Measurements from ENCODE around the gene TTYH1.

TTYH1 gene

DNA sequence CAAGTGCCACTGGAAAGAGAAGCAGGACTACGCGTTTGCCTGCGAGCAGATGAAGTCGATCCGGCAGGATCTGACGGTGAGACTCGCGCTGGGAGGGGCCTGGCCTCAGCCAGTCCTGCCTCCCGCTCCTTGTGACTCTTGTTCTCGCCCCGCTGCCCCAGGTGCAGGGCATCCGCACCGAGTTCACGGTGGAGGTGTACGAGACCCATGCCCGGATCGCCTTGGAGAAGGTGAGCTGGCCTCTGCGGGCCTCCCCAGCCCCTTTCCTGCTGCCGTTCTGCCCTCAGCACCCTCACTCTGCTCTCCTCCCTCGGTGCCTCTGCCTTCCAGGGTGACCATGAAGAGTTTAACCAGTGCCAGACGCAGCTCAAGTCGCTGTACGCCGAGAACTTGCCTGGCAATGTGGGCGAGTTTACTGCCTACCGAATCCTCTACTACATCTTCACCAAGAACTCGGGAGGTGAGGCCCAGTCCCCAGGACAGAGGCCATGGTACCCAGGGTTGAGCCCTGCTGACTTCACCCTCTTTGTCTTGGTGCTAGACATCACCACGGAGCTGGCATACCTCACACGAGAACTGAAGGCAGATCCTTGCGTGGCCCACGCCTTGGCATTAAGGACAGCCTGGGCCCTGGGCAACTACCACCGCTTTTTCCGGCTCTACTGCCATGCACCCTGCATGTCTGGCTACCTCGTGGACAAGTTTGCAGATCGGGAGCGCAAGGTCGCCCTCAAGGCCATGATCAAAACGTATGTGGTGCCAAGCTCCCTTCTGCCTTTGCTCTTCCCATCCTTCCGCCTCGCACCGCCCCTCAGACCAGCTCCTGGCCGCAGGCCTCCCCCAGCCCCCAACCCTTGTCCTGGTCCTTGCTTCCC lies 42.7 kb downstream of the TTYH1 start:
- TF ChIP-seq CTBP1 (IDR thresholded peaks at IDR 0.05; ENCODE audit: borderline replicate concordance) (no peak), ZNF384 (IDR thresholded peaks at IDR 0.05) (no peak), NFRKB (IDR thresholded peaks at IDR 0.05) (no peak), FOXA1 (IDR thresholded peaks at IDR 0.05) (no peak), ELF4 (IDR thresholded peaks at IDR 0.05) (no peak), ARNT (IDR thresholded peaks at IDR 0.05) (no peak), FOXM1 (IDR thresholded peaks at IDR 0.05; ENCODE audit: borderline replicate concordance) (no peak), L3MBTL2 (conservative IDR thresholded peaks at IDR 0.05) (no peak), HDGF (IDR thresholded peaks at IDR 0.05; ENCODE audit: borderline replicate concordance) (no peak), SUZ12 (IDR thresholded peaks at IDR 0.05) (no peak), SP1 (IDR thresholded peaks at IDR 0.05) (no peak), LEF1 (IDR thresholded peaks at IDR 0.05; ENCODE audit: borderline replicate concordance) (no peak), FOXK2 (IDR thresholded peaks at IDR 0.05) (no peak), TARDBP (IDR thresholded peaks at IDR 0.05) (no peak), BHLHE40 (IDR thresholded peaks at IDR 0.05; ENCODE audit: borderline replicate concordance) (no peak)
- TF ChIP-seq, protein P1, sequence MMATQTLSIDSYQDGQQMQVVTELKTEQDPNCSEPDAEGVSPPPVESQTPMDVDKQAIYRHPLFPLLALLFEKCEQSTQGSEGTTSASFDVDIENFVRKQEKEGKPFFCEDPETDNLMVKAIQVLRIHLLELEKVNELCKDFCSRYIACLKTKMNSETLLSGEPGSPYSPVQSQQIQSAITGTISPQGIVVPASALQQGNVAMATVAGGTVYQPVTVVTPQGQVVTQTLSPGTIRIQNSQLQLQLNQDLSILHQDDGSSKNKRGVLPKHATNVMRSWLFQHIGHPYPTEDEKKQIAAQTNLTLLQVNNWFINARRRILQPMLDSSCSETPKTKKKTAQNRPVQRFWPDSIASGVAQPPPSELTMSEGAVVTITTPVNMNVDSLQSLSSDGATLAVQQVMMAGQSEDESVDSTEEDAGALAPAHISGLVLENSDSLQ (IDR thresholded peaks at IDR 0.05), result no peak
- CTCF ChIA-PET, result no interaction called here
- no peak for DNase-seq (ENCODE audit: extremely low spot score)
- POLR2A ChIA-PET, result interaction anchor here (6.5 kb wide), 1 partner anchor 9 kb away, joined by 97 read pairs; the partner anchor contains the start of gene LENG8

DNA sequence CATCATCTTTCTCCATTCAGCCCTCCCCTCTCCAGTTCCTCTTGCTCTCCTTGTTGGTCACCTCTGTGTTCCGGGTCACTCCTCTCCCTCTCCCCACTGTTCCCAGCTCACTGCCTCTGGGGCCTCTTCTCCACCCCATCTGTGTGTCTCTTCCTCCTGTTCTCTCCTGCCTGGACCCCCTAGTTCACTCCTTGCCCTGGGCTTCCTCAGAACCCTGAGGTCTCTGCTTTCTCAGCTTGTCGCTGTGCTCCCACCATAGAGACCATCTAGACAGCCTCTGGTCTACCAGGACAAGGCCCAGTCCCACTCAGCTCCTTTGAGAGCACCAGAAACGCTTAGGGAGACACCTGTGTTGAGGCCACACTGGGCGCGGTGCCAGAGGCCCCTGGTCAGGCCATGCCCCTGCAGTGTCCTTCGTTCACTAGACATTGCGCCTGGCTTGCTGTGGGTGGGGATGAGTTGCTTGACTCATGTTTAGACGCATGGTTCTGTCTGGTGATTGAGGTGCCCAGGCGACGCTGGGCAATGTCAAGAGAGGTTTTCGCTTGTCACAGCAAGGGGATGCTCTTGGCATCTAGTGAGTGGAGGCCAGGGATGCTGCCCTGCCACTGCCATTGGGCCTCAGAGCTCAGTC lies 43.5 kb downstream of the TTYH1 start:
- ChIA-PET POLR2A (interaction anchor here (6.5 kb wide), 1 partner anchor 10 kb away, joined by 97 read pairs; the partner anchor contains the start of gene LENG8), CTCF (no interaction called here)
- DNase-seq (ENCODE audit: extremely low spot score), result no peak
- no peak for TF ChIP-seq ARNT (IDR thresholded peaks at IDR 0.05)
- TF ChIP-seq L3MBTL2 (conservative IDR thresholded peaks at IDR 0.05), result no peak
- TF ChIP-seq FOXA1 (IDR thresholded peaks at IDR 0.05), result no peak
- no peak for TF ChIP-seq NFRKB (IDR thresholded peaks at IDR 0.05)
- no peak for TF ChIP-seq TARDBP (IDR thresholded peaks at IDR 0.05)
- TF ChIP-seq ELF4 (IDR thresholded peaks at IDR 0.05), result no peak
- TF ChIP-seq, protein P1 (IDR thresholded peaks at IDR 0.05), result no peak
- no peak for TF ChIP-seq CTBP1 (IDR thresholded peaks at IDR 0.05; ENCODE audit: borderline replicate concordance)
- no peak for TF ChIP-seq SP1 (IDR thresholded peaks at IDR 0.05)
- no peak for TF ChIP-seq SUZ12 (IDR thresholded peaks at IDR 0.05)
- TF ChIP-seq FOXK2 (IDR thresholded peaks at IDR 0.05), result no peak
- TF ChIP-seq HDGF (IDR thresholded peaks at IDR 0.05; ENCODE audit: borderline replicate concordance), result no peak
- no peak for TF ChIP-seq ZNF384 (IDR thresholded peaks at IDR 0.05)
- TF ChIP-seq BHLHE40 (IDR thresholded peaks at IDR 0.05; ENCODE audit: borderline replicate concordance), result no peak
- TF ChIP-seq LEF1 (IDR thresholded peaks at IDR 0.05; ENCODE audit: borderline replicate concordance), result no peak
- no peak for TF ChIP-seq FOXM1 (IDR thresholded peaks at IDR 0.05; ENCODE audit: borderline replicate concordance)

DNA sequence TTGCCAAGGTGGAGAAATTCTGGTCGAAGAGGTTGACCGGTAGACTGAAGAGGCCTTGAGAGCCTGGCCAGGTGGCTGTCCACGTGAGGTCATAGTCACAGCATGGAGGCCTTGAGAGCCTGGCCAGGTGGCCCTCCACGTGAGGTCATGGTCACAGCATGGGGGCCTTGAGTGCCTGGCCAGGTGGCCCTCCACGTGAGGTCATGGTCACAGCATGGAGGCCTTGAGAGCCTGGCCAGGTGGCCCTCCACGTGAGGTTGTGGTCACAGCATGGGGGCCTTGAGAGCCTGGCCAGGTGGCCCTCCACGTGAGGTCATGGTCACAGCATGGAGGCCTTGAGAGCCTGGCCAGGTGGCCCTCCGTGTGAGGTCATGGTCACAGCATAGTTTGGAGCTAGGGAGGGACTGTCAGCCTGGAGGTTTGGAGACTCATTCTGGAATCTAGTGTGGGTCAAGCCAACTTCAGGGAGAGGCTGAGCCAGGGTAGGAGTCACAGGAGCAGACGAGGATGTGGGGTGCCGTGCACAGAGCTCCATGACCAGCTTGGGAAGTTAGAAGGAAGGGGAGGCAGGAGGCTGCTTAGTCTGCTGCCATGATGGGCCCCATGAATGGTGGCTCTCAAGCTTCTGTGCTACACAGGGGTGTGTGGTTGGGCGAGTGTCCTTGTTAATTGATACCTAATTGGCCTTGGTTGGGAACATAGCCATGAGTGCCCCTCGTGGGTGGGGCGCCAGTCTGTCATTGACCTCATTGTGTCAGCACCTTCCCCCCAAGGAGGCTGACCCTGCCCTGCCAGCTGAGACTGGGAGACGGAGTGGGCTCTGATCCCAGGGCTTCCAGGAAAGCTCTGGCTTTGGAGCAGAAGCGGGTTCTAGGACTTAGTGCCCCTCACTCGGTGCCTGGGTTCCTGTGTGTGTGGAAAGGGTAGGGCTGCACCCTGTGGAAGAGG lies 44.3 kb downstream of the TTYH1 start:
- DNase-seq (ENCODE audit: extremely low spot score), result no peak
- ChIA-PET CTCF (interaction anchor here (0.7 kb wide), 1 partner anchor 414 kb away, joined by 5 read pairs; the partner anchor contains the start of gene FCAR), POLR2A (interaction anchor here (6.5 kb wide), 1 partner anchor 11 kb away, joined by 97 read pairs; the partner anchor contains the start of gene LENG8)
- TF ChIP-seq HDGF (IDR thresholded peaks at IDR 0.05; ENCODE audit: borderline replicate concordance) (no peak), L3MBTL2 (conservative IDR thresholded peaks at IDR 0.05) (no peak), SP1 (IDR thresholded peaks at IDR 0.05) (no peak), ARNT (IDR thresholded peaks at IDR 0.05) (no peak), LEF1 (IDR thresholded peaks at IDR 0.05; ENCODE audit: borderline replicate concordance) (no peak), FOXM1 (IDR thresholded peaks at IDR 0.05; ENCODE audit: borderline replicate concordance) (no peak), FOXA1 (IDR thresholded peaks at IDR 0.05) (no peak), CTBP1 (IDR thresholded peaks at IDR 0.05; ENCODE audit: borderline replicate concordance) (no peak), SUZ12 (IDR thresholded peaks at IDR 0.05) (no peak), ZNF384 (IDR thresholded peaks at IDR 0.05) (no peak), TARDBP (IDR thresholded peaks at IDR 0.05) (no peak), BHLHE40 (IDR thresholded peaks at IDR 0.05; ENCODE audit: borderline replicate concordance) (no peak), ELF4 (IDR thresholded peaks at IDR 0.05) (no peak), NFRKB (IDR thresholded peaks at IDR 0.05) (no peak), FOXK2 (IDR thresholded peaks at IDR 0.05) (no peak)
- TF ChIP-seq, protein P1 (IDR thresholded peaks at IDR 0.05), result no peak

DNA sequence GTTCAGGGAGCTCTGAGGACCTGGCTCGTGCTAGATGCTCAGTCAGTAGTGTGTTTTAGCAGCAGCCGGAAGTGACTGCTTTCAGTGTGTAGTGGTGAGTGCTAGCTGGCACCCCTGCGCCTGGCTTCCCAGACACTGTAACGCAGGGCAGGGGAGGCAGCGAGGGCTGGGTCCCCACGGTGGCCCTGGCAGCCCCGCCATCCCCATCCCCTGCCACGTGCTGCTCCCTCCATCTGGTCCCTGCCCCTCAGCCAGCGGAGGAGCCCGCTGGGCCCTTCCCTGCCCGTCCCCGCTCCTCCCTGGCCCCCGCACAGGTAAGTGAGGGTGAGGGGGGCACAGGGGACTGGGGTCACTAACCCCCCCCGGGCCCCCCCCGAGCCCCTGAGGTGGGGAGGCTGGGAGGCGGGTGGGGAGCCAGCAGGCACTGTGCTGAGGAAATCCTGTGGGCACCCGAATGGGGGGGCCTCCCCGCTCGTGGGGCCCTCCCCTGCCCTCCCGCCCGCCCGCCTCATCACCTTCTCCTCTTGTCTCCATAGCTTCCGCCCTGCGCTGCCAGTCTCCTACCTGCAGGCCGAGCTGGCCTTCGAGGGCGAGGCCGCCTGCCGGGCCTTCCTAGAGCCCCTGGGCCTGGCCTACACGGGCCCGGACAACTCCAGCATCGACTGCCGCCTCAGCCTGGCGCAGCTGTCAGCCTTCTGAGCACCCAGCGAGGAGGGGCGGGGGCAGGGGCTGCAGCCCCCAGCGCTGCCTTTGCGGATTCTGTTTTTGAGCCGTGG lies 45.2 kb downstream of the TTYH1 start:
- CTCF ChIA-PET, result no interaction called here
- DNase-seq (ENCODE audit: extremely low spot score), result no peak
- TF ChIP-seq SP1 (IDR thresholded peaks at IDR 0.05) (no peak), HDGF (IDR thresholded peaks at IDR 0.05; ENCODE audit: borderline replicate concordance) (no peak), CTBP1 (IDR thresholded peaks at IDR 0.05; ENCODE audit: borderline replicate concordance) (no peak), L3MBTL2 (conservative IDR thresholded peaks at IDR 0.05) (no peak)
- TF ChIP-seq, protein P1 (IDR thresholded peaks at IDR 0.05), result no peak
- POLR2A ChIA-PET, result interaction anchor here (6.5 kb wide), 1 partner anchor 12 kb away, joined by 97 read pairs; the partner anchor contains the start of gene LENG8

Measured in HEK293T (cell line).